AG09319 (cell line): Measurements from ENCODE around the gene COL13A1.

Source experiments
- DNase-seq: peaks from one replicate; pipeline ENCODE4 v3.0.0-alpha.2; 2010; ENCODE audit warnings: low read depth; ENCODE audit errors: extremely low read depth
- CTCF ChIP-seq: IDR thresholded peaks from 2 replicates; pipeline ENCODE4 v1.5.1; 2011; ENCODE audit warnings: low read depth, mild to moderate bottlenecking, inconsistent platforms, low read length, moderate library complexity

The COL13A1 gene

GRCh38 chr10:69844698-69845097, 43.0 kb downstream of the COL13A1 start:
- DNase-seq = no peak
- no peak for TF ChIP-seq CTCF

GRCh38 chr10:69845574-69846292, 44.0 kb downstream of the COL13A1 start:
- TF ChIP-seq CTCF = no peak
- no peak for DNase-seq

DNA sequence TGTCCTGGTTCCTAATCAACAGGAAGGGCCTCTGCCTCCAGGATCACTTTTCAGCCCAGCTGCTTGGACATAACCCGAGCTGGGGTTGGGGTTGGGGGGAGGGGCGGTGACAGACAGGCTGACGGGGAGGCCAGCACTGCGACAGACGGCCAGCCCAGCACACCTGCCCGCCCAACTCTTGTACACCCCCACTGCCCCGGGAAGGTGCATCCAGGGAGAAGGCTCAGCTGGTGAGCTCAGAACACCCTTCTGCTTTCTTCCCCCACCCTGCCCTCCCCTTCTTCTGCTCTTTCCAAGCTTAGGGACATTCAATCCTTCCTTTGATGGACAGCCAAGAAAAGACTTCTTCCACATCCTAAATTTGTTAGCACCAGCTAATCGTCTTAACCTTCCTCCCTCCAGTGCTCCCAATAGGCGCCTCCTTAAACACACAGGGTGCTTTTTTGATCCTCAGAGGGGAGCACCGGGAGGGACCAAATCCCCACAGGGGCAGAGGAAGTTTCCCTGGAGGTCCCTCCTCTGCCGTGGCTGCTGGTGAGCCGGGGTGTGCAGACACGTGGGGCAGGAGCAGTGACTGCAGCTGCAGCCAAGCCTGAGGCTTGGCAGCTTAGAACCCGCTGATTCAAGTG, 44.7 kb downstream of the COL13A1 start:
- TF ChIP-seq CTCF = no peak
- DNase-seq = no peak

GRCh38 chr10:69847458-69847857, 45.8 kb downstream of the COL13A1 start:
- no peak for TF ChIP-seq CTCF
- DNase-seq = no peak

DNA sequence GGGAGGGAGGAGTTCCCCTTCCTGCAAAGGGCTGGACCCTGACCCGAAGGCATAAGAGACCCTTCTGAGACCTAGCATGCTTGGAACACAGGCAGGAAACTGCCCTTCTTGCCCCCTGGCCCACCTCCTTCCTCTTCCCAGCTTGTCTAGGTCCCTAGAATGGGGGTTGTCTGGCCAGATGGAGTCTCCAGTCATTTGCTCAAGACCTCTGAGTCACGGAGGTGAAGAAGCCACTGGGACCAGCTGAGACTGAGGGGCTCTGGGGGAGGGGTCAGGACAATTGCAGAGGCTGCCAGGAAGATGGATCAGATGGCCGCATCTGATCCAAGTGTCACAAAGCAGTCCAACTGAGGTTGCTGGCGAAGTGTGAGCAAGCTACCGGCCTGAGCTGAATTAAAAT, 46.2 kb downstream of the COL13A1 start:
- no peak for DNase-seq
- no peak for TF ChIP-seq CTCF

DNA sequence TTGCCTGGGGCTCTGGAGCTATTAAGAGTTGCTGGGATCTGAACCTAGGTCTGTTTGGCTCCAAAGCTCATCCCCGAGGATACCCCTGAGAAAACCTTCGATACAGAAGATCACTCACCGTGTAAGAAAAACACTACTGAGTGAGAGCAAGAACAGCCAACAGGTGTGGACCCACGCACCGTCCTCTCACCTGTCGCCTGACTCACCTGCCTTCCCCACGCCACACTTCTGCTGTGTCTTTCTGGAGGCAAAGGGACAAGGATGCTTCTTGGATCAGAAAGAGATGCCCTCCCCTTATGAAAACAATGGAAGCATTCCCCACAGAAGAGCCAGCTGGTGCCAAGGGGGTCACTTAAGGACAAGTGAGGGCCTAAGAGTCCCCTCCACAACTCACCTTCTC, 46.7 kb downstream of the COL13A1 start:
- no peak for TF ChIP-seq CTCF
- no peak for DNase-seq

GRCh38 chr10:69849825-69850224, 48.1 kb downstream of the COL13A1 start:
- no peak for TF ChIP-seq CTCF
- no peak for DNase-seq
